Spleen (tissue), 7 donors: ENCODE results near the gene LSM2.

Experiments
- CTCF ChIP-seq, 11 experiments: fragments of 200-600 bp in 7 of 11; fragments of 450-650 bp in 4 of 11; sonication (generic) in 4 of 11; IDR thresholded peaks in 8 of 11; conservative IDR thresholded peaks in 3 of 11; 1 replicate in 7 of 11; 2 replicates in 4 of 11; pipeline versions ENCODE4 v1.4.0 to v1.8.0; 2016 to 2021; ENCODE audit warnings: antibody characterized with exemption in 11 of 11, inconsistent platforms in 4 of 11, mild to moderate bottlenecking in 1 of 11
- POLR2A ChIP-seq, 3 donors: fragments of 450-650 bp; IDR thresholded peaks; one replicate each; pipeline ENCODE4 v1.5.1; 2017; ENCODE audit warnings: antibody characterized with exemption in 3 of 3, mild to moderate bottlenecking in 1 of 3
- POLR2AphosphoS5 ChIP-seq, 3 donors: sonication (generic); formaldehyde crosslinking; IDR thresholded peaks; one replicate each; pipeline ENCODE4 v1.5.1; 2017; ENCODE audit warnings: antibody characterized with exemption in 3 of 3
- donor health status: DM: no; HTN: no; CAD: no; lungs with moderate emphysema.
- donor health status: DM: no; HTN: no; CAD: no.
- donor health status: DM: no; HTN: no; CAD: no.

- no peak for TF ChIP-seq CTCF (IDR thresholded peaks at IDR 0.05 in 8 of 11, conservative IDR thresholded peaks at IDR 0.05 in 3 of 11)
- no peak for TF ChIP-seq POLR2A (IDR thresholded peaks at IDR 0.05)
- no peak for TF ChIP-seq POLR2AphosphoS5 (IDR thresholded peaks at IDR 0.05)
Observed at GRCh38 chr6:31811645-31812044, 4.9 kb upstream of the LSM2 start.
